ENCODE data around the gene ZNRF3.
"Not testable (repeated sequence)": the region's sequence is repeated elsewhere in the genome, so short reads cannot be mapped to it uniquely, and the experiment has no call there.

Gene ZNRF3

DNA sequence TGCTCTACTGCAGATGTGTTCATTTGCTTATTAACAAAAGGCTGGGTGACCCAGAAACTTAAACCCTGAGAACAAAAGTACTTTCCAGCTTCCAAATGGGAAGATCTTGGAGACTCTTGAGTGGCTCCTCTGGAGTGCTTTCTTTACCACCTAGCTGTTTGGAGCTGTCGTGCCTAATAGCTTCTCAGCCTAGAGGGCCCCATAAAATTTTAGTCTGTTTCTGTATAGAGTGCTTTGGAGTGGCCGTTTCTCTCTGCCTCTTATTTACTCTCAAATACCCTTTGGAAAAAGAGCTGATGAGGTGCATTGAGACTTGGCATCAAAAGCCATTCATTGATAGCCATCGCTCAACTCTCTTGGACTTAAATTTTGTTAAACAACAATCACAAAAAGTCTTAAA lies 50.7 kb downstream of the ZNRF3 start:
- DNase-seq: no peak

DNA sequence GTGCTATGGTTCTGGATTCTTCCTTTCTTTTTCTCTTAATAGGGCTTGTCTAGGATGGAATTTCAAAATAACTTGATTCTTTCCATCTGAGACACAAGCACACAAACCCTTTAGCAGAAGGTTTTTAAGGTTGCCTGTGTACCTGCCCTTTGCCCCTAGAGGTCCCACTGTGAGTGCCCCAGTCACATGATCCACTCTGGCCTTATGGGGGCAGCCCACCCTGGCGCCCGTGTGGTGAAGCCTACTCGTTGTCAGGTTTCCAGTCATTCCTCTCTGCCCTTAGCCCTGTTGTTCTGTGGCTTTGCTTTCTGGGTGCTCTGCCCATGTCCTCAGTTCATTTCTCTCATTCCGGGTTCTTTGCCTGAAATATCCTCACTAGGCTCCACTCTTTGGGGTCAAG lies 51.8 kb downstream of the ZNRF3 start:
- no peak for DNase-seq

DNA sequence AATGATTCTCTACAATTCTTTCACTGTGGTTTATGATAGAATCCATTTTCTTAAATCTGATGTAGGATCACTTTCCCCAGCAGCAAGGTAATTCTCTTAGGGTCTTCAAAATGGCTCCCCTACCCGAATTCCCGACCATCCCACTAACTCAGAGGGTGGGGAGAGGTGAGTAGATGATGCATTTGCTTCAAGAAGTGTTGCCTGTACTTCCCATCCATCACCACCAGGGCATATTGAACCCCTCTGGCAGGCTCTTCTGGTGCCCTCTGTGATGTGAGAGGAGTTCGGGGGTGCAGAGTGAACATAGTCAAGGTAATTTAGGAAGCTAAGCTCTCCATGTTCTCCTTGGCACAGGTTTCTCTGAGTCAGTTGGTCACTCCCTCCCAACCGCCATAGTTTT lies 52.3 kb downstream of the ZNRF3 start:
- DNase-seq: no peak

DNA sequence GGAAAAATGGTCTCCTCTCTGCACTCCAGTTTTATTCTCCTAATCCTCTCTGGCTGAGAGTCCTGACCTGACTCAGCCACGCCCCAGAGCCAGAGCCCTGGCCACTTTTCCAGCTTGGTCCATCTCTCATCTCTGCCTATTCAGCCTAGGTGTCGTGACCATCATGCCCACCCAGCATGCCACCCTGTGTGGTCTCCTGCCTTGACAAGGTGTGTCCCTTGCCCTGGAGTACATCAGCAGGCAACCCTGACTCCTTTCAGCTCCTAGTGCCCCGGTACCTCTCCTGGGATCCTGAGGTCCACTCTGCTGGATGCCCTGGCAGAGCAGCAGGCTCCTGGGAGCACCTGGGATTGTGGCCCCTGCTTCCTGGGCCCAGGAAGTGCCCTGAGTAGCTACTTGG lies 52.8 kb downstream of the ZNRF3 start:
- no peak for DNase-seq

DNA sequence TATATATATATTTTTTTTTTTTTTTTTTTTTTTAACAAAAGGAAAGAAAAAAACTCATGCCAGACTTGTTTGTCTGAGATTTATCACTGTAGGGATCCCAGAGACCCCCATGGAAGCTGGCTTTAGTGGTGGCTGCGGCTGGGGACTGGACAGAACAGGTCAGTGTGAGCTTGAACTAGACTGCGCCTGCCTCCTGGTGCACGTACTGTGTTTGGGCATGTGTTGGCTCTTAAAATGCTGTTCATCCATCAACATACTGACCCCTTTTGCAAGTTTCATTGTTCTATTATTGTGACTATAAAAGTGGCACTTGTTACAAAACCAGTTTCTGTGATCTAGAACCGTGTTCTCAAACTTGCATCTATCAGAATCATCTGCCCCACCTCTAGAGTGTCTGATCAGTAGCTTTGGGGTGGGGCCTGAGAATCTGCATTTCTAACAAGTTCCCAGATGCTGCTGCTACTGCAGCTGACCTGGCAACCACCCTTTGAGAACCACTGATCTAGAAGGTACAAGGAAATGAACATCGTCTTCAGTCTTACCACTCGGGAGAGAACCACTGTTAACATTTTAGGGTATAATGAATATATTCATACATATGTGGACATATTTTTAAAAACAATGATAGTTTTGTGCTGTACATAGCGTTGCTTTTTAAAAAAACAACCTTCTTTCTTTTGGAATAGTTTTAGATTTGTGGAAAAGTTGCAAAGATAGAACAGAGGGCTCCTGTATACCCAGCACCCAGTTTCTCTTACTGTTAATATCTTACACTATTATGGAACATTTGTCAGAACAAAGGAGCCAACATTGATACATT lies 54.0 kb downstream of the ZNRF3 start:
- DNase-seq: no peak

DNA sequence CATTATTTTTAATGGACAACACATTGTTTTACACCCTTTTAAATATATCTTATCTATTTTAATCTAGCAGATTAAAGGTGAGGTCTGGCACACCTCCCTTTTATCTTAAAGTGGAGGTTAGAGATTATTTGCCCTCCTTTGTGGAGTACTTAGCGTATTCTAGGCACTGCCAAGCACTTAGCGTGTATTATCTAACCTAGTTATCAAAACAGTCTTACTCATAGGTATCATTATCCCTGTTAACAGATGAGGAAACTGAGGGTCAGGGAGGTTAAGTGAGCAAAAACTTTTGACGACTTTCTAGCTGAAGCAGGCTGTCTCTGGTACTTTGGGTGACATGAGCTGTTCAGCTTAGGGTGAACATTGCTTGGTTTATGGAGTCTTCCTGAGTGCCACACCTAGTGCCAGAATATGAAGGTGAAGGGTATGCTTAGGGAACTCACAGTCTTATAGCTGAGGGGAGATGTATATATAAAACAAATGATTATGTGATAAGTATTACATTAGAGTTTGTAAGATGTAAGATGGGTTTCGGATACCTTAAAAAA lies 55.0 kb downstream of the ZNRF3 start:
- no peak for DNase-seq

DNA sequence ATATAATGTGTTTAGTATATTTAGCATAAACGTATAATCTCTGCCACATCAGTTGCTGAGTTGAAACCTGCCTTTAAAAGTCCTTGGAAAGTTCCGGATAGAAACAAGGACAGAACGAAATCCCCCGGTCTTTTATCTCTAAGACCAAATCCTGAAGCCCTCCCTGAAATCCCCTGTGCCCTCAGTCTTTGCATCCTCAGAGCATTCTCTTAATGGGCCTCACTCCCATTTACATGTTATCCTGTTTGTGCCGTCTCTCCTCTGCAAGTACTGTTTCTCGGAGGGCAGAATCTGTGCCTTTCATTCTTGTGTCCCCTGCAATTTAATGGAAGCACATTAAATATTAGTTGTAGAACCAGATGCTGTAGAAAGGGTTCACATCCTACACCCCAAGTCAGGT lies 56.0 kb downstream of the ZNRF3 start:
- DNase-seq: no peak

DNA sequence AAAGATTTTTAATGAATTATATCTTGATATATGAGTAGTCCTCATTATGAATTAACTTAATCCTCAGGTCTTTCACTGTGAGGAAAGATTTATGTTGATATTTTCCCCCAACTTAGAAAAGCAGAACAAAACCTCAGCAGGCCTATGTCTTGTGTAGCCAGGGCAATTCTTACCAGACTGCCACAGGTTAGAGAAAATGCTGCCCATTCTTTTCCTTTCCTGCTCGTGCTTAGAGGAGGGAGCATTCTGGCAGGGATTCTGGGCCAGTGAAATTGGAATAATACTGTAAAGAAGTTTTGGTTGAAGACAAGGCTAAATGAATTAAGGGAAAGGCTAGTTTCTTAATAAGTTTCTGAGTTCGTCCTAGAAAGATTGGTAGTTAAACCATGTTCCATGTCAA lies 56.6 kb downstream of the ZNRF3 start:
- no peak for DNase-seq

DNA sequence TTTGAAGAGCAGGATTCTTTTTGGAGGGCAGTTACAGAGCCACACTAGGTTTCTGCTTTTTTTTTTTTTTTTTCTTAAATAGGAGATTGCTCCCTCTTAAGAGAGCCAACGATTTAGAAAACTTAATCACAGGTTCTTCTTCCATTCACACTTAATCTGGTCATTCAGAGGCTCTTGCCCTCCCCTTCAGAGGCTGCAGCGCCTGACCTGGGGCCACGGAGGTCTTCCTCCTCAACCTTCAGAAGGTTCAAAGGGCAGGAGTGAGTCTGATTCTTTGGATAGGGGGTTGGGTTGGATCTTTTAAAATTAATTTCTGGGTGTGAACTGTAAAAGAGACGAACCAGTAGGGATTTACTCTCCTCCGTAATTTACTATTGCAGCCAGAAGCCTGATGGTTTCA lies 57.1 kb downstream of the ZNRF3 start:
- no peak for DNase-seq

DNA sequence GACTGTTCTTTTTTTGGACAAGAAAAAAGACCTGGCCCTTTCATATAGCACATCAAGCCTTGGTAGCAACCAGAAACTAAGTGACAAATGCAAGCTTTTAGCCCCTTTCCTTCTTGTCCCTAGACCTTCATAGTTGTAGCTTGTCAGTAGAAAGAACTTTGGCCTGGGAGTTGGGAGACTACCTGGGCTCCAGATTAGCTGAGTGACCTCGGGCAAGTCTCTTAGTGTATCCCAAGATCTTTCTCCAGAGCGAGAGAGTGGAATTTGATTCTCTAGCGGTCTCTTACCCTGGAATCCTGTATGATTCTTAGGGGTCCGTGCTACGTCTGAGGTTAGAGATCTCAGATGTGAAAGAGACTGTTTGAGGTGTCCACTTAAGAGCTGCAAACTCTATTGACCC lies 59.0 kb downstream of the ZNRF3 start:
- DNase-seq: no peak

DNA sequence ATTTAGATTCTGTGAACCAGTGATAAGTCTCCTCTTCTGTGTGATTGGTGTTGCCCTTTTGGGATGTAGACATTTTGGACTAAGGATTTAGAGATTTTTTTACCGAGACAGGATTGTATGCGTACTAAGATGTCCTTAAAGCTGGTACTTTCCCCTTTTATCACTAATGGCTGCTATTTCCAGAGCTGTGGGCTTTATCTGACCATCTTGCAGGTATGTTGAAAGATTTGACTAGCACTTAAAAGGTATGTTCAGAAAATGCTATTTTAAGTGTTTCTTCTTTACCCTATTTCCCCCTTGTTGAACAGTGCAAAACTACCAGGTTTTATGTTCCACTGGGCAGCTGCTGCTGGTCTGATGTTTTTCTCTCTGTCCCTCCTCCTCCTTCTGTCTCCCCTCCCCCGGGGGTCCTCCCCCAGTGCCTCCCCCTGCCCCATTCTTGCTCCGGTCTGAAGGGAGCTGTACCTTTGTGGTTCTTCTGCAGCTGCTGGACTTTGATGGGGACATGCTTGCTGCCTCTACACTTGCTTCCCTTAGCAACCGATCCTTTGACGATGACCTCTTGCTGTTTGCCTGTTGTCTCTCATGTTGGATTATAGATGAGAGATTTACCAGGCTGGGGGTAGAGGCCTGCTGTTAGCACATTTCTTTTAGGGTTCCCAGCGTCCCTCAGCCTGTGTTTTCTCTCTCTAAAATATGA lies 59.6 kb downstream of the ZNRF3 start:
- no peak for DNase-seq

DNA sequence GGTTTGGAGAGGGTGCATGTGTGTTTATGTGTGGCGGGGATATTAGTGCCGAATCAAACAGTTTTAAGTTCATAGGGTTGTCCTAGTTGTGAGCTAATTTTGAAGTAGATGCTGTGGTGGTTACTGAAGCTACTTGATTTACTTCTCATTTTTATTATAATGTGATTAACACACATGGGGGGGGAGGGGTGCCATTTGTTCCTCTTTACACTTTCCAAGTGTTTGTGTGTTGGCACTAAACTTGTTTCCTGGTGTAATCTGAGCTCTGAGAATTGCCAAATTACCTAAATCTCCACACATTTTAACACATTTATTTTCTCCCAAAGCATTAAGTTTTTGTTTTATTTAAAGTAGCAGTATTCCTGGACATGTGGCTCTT lies 60.1 kb downstream of the ZNRF3 start:
- DNase-seq: no peak

DNA sequence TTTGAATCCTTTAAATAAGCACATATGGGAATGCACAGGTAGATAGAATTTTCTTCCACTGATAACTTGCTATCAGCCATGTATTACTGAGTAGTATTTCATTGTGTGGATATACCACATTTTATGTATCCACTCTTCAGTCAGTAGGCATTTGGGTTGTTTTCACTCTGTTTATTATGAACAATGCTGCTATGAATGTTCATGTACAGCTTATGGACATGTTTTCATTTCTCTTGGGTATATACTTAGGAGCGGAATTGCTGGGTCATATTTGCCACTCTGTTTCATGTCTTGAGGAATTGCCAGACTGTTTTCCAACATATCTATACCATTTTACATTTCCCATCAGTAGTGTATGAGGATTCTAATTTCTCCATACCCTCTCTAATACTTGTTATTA lies 63.8 kb downstream of the ZNRF3 start:
- DNase-seq: no peak

DNA sequence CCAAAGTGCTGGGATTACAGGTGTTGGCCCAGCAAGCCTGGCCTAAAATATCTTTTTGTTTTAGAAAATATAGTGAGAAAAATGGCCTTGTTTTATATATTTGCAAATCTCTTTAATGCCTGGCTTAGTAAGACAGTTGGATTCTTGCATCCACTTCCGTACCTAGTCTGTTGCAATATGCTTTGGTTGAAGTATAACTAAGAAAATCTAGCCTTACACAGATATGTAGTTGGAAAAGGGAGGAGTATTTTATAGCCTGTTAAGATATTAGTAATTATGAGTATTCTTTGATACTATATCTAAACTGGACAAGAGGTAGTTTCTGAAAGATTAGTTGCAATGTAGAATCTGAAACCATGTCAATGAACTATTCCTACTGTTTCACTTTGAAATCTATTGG lies 65.1 kb downstream of the ZNRF3 start:
- no peak for DNase-seq

DNA sequence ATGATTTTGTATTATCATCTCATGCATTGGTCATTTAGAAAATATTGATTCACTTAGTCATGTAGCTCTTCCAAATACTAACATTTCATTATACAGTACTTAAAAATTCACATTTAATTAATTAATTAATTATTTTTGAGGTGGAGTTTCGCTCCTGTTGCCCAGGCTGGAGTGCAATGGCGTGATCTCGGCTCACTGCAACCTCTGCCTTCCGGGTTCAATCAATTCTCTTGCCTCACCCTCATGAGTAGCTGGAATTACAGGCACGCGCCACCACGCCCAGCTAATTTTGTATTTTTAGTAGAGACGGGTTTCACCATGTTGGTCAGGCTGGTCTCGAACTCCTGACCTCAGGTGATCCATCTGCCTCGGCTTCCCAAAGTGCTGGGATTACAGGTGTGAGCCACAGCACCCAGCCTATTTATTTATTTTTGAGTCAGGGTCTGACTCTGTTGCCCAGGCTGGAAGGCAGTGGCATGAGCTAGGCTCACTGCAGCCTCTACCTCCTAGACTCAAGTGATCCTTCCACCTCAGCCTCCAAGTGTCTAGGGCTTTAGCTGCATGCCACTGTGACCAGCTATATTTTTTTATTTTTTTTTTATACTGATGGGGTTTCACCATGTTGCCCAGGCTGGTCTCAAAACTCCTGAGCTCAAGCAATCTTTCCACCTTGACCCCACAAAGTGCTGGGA lies 65.6 kb downstream of the ZNRF3 start:
- DNase-seq: not testable (repeated sequence)

DNA sequence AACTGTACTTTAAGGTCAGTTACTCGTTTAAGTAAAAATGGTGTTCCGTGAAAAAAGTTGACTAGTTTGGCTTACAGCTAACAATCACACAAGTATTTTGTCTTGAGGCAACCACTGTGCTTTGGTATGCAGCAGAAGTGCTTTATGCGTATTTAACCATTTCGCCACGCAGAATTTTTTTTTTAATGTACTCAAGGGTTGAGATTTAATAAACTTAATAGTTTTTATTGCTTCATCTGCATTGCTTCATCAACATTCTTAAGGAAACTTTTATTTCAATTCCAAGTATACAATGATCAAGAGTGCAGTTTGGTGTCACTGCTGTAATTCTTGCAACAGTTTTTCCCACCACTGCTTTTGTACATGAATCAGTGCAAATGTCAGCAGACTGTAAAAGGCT lies 66.4 kb downstream of the ZNRF3 start:
- DNase-seq: peak; percentile 34

DNA sequence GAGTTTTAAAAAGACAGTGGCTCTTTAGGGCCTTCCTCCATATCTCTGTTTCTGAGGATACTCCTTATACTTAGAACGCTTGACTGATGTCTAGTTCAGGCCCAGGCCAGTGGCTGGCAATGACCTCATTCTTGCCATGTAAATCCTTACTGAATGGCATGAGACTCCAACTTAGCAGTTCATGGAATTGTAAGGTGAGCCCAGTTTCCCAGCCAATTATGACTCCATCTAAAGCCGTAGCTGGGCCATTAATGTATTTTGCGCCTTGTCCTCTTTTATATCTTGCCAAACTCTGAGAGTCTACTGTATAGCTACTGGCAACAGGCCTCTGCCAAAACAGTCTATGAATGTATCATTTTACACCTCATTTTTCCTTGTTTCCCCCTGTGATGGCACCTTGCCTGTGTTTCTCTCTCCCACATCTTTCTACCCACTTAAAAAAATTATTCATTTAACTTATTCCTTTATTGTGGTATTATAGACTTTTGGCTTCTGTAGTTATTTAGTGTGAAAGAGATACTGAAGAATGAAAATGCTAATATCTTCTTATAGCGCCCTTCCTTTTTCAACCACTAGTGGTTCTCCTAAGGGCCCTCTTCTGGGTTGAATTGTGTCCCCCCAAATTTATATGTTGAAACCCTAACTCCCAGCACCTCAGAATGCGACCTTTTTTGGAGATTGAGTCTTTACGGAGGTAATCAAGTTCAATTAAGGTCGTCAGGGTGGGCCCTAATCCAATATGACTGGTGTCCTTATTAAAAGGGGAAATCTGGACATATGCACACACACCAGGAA lies 67.4 kb downstream of the ZNRF3 start:
- DNase-seq: no peak

DNA sequence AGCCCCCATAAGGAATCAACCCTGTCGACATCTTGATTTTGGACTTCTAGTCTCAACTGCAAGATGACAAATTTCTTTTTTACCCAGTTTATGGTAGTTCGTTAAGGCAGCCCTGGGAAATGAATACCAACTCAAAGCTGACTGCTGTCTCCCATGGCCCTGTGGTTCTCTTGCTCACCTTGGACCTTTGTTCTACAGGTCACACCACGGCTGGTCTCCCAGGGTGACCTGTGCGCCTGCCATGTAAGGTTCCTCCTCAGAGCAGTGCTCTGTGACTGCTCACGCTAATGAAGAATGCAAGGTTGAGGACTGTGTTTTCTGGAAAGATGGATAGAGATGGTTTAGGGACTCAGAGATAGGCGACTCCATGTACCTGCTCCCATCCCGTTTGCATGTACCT lies 68.2 kb downstream of the ZNRF3 start:
- DNase-seq: no peak

DNA sequence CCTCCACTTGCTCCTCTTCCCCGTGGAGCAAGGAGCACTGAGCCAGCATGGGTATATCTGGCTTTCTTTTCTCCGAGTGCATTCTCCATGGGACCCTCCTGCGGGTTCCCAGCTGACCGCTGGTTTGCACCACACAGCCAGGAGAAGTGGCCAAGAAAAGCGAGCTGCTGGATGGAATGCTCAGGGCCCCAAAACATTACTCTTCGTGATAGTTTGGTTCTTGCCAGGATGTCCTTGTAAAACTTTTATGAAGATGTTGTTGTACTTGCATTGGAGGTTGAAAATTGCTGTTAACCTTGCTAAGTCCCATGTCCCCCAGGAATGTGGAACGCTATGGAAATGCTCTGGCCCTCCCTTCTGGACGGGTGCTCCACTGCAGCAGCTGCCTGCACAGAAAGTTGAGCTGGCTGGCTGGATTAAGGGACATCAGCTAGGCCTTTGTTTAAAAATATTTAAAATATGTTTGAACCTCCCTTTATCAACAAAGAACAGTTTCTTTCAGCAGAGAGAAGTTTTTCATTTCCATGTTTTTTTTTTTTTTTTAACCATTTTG lies 68.7 kb downstream of the ZNRF3 start:
- DNase-seq: peak; percentile 30

DNA sequence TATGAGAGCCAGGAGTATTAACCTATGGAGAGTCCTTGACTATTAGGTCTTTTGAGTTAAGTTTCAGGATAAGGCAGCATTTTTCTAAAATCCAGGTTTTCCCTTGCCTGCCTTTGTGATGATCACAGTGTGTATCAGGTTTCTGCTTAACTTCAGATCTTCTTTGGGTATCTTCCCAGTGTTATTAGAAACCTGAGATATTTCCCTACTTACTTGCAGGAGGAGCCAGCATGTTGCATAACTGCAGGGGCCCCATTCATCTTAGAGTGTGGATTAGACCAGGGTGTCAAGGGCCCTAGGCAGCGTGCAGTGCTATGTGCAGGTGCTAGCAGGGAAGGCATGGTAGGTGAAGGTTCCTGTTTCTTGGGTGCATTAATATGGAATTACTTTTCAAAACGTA lies 69.5 kb downstream of the ZNRF3 start:
- peak; percentile 58 for DNase-seq

DNA sequence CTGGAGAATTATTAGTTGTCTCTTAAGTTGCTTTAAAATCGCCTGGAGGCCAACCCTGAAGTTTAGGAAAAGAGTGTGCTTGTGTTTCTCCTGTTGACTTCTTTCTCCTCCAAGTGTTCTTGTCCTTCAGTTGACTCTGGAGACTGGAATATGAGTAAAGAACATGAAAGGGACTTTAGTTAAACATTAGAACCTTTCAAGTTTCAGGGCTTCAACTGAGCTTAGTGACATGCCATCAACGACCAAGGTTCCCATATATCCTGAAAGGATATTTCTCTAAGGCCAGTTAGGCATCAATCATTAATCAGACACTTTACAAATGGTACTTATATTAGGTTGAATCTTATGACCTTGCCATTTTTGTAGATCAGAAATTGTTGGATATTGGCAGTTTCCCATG lies 70.0 kb downstream of the ZNRF3 start:
- no peak for DNase-seq
